GM12891 (cell line): ENCODE results near the gene MRPL49.
A peak's percentile ranks its signal among the peaks of the same experiment; 100 is the strongest.
"Not testable (repeated sequence)": the region's sequence is repeated elsewhere in the genome, so short reads cannot be mapped to it uniquely, and the experiment has no call there.

ENCODE experiments used
- DNase-seq: peaks from one replicate; pipeline ENCODE4 v3.0.0; 2011; ENCODE audit warnings: low spot score; ENCODE audit not compliant: insufficient read length
- FAIRE-seq: peaks from 2 replicates; lab custom pipeline; 2011; peaks lifted over from hg19 to GRCh38; lab: Jason Lieb, UNC
- PAX5 ChIP-seq: IDR thresholded peaks from 2 replicates; pipeline ENCODE4 v1.6.1; 2011; ENCODE audit warnings: low read length, moderate library complexity, mild to moderate bottlenecking; ENCODE audit not compliant: insufficient read depth, severe bottlenecking
- POLR2A ChIP-seq: IDR thresholded peaks from 2 replicates; pipeline ENCODE4 v1.6.1; 2011; ENCODE audit warnings: low read depth, low read length, control low read depth
- POLR2AphosphoS5 ChIP-seq: IDR thresholded peaks from 2 replicates; pipeline ENCODE4 v1.6.1; 2011; ENCODE audit warnings: low read depth, low read length, control low read depth
- POU2F2 ChIP-seq: IDR thresholded peaks from 2 replicates; pipeline ENCODE4 v1.6.1; 2011; ENCODE audit warnings: low read depth, mild to moderate bottlenecking, control low read depth, low read length, moderate library complexity
- SPI1 ChIP-seq: IDR thresholded peaks from 2 replicates; pipeline ENCODE4 v1.6.1; 2011; ENCODE audit warnings: low read depth, low read length, control low read depth
- TAF1 ChIP-seq: IDR thresholded peaks from 2 replicates; pipeline ENCODE4 v1.6.1; 2011; ENCODE audit warnings: low read depth, low read length, control low read depth

MRPL49 gene

DNA sequence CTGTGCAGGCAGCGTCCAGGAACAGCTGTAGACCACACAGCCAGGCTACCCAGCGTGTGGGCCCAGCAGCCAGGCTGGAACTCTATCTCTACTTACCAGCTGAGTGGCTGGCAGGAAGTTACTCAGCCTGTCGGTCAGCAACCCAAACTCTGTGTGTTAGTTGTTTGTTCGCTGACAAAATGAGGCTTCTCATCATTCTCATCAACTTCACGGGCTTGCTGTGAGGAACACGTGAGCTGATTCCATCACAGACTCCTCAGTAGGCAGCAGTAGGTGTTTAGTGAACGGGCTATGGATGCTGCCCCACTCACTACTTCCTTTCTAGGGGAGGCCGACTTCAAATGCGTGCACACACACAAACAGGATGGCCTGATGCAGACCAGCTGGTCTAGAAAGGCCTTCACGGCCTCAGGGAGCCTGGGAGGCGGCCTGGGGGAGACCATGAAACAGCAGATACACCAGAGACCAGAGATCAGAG, 47.1 kb downstream of the MRPL49 start:
- no peak for TF ChIP-seq PAX5
- TF ChIP-seq POLR2A: peak; percentile 31; the same call in 1 of the 2 replicates
- peak; percentile 67 for TF ChIP-seq TAF1
- no peak for TF ChIP-seq POU2F2
- peak; percentile 36; the same call in 1 of the 2 replicates for TF ChIP-seq POLR2AphosphoS5
- no peak for TF ChIP-seq SPI1
- DNase-seq (no peak), FAIRE-seq (peak; percentile 72)

DNA sequence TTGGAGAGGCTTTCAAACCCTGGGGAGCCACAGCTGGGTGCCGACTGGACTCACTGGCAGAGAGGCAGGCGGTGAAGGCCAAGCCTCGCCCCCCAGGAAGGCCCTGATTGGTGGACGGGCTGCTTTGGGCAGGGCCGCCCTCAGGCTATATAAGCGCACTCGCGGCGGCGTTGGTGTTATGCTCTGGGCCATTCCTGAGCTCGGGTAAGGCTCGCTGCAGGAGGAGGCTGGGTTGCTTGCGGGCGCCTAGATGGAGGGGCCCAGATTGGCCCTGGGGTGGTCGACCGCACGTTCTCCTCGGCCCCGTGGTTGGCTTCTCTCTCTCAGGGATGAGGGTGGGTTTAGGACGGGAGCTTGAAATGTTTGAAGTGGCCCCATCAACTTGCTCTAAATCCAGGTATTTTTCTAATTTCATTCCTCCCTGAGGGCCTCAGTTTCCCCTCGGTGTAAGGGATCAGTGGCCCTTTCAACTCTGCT, 48.0 kb downstream of the MRPL49 start, which contains the start of gene SPDYC:
Gene SPDYC, plus strand, starts transcription at position 176 of the 477 bp plus-strand sequence. CDS start 1,125 bp downstream, outside the sequence.
- no peak for TF ChIP-seq POU2F2
- TF ChIP-seq POLR2A: no peak
- no peak for TF ChIP-seq SPI1
- no peak for TF ChIP-seq TAF1
- TF ChIP-seq POLR2AphosphoS5: no peak
- TF ChIP-seq PAX5: no peak
- no peak for FAIRE-seq
- no peak for DNase-seq

DNA sequence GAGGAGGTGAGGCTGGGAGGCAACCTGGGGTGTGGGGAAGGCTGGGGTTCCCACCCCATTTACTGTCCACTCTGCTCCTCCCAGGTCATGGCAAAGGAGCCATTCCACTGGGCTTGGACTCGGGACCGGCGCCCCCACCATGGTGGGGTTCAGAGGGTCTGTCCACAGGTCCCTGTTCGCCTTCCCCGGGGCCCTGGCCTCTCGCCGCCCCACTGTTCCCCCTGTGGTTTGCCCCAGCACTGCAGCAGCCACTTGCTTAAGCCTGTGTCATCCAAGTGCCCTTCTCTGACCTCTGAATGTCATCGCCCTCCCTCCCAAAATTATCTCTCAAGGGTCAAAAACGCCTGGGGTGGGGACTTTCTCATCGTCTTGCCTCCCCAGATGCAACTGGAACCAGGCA, 50.5 kb downstream of the MRPL49 start:
- FAIRE-seq: no peak
- TF ChIP-seq POLR2A (no peak), POU2F2 (no peak), SPI1 (no peak), TAF1 (no peak), PAX5 (no peak), POLR2AphosphoS5 (no peak)
- DNase-seq: no peak

- not testable (repeated sequence) for DNase-seq, FAIRE-seq
Observed at GRCh38 chr11:65174571-65175010, 52.5 kb downstream of the MRPL49 start.
